Peyer's patch (tissue), 4 donors: ENCODE results near the gene ANKMY1.

Experiments used
- CTCF ChIP-seq, 6 experiments: fragments of 450-650 bp in 4 of 6; fragments of 200-600 bp in 2 of 6; sonication (generic) in 1 of 6; IDR thresholded peaks; one replicate each; pipeline ENCODE4 v1.5.1; 2017 to 2019; ENCODE audit warnings: antibody characterized with exemption in 6 of 6, mild to moderate bottlenecking in 3 of 6, moderate library complexity in 1 of 6
- POLR2A ChIP-seq, 2 donors: fragments of 450-650 bp; IDR thresholded peaks; one replicate each; pipeline ENCODE4 v1.5.1; 2017; ENCODE audit warnings: antibody characterized with exemption in 2 of 2, mild to moderate bottlenecking in 2 of 2, moderate library complexity in 2 of 2

DNA sequence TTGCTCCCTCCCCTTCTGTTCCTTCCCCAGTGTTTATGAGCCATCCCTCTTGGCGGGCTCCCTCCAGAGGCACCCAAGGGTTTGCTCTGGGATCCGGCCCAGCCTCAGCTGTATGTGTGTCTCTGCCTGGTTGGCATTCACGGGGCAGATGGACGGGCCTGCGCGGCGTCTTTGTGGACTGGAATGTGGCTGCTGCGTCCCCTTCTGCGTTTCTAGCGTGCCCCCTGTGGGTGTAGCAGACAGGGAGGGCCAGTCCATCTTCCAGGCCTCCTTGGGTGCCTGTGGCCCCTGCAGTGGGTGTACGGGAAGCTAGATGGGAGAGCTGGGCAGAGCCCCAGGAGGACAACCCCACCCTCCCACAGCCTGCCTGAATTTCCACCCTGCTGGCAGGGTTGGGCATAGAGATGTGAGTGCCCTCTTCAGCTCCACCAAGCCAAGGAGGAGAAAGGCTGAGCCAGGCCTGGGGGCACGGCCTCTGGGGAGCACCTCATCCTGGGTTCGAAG, 106.6 kb downstream of the ANKMY1 start:
- TF ChIP-seq CTCF (IDR thresholded peaks at IDR 0.05) (no peak), POLR2A (IDR thresholded peaks at IDR 0.05) (no peak)
